Panc1 (cell line): ENCODE measurements around the gene ALDOC. TPM values are rescaled to one million over a fixed set of nuclear protein-coding genes. Genes with fewer than 3 reads are reported as not detected.

Experiments
- ATAC-seq: fragments of 200-7000 bp; cut with Tn5 transposase; 2 replicates; pipeline ENCODE4 v1.9.1; 2020; ENCODE audit warnings: mild to moderate bottlenecking, moderate library complexity
- BruUV-seq: library from RNA; stranded (reverse); fragments of 400-500 nt; replicated peaks from 2 replicates; lab custom pipeline; 2021; lab: Mats Ljungman, UMichigan
- CTCF ChIA-PET: fragments of 300-600 bp; sonication (Branson Sonifier 250); formaldehyde crosslinking; loops from one replicate; lab custom pipeline; 2022; ENCODE audit warnings: antibody characterized with exemption; lab: Charles Lee
- POLR2A ChIA-PET: fragments of 300-600 bp; sonication (Branson Sonifier 250); formaldehyde crosslinking; loops from one replicate; lab custom pipeline; 2022; ENCODE audit warnings: antibody characterized with exemption; lab: Charles Lee
- DNase-seq: peaks from one replicate; pipeline ENCODE4 v3.0.0-alpha.2; 2010; ENCODE audit warnings: low read depth, low spot score
- H3K27ac ChIP-seq: 2 replicates; pipeline ENCODE4 v1.5.1; 2011; ENCODE audit warnings: mild to moderate bottlenecking, low read length, inconsistent platforms
- H3K27me3 ChIP-seq: fragments of 200-500 bp; sonication (Bioruptor generic); 2 replicates; pipeline ENCODE4 v1.6.0; 2014; ENCODE audit warnings: low read length, inconsistent platforms; ENCODE audit not compliant: control insufficient read depth, insufficient read depth
- H3K36me3 ChIP-seq: fragments of 200-500 bp; sonication (Bioruptor generic); 2 replicates; pipeline ENCODE4 v1.5.1; 2014; ENCODE audit warnings: inconsistent platforms, mild to moderate bottlenecking, low read length, moderate library complexity; ENCODE audit not compliant: control insufficient read depth, insufficient read depth
- H3K4me1 ChIP-seq: 2 replicates; pipeline ENCODE4 v1.5.1; 2011; ENCODE audit warnings: inconsistent platforms, mild to moderate bottlenecking, low read length, moderate library complexity; ENCODE audit not compliant: control insufficient read depth, insufficient read depth
- H3K4me3 ChIP-seq, 2 experiments: 2 replicates each; pipeline ENCODE4 v1.5.1; 2011 to 2012; ENCODE audit warnings: low read depth in 2 of 2, low read length in 2 of 2, mild to moderate bottlenecking in 2 of 2, inconsistent platforms in 1 of 2, moderate library complexity in 1 of 2
- H3K9me3 ChIP-seq: fragments of 200-500 bp; sonication (Bioruptor generic); 2 replicates; pipeline ENCODE4 v1.5.1; 2014; ENCODE audit warnings: low read depth, mild to moderate bottlenecking, inconsistent platforms, low read length, moderate library complexity; ENCODE audit not compliant: control insufficient read depth, insufficient read depth
- POLR2AphosphoS5 ChIP-seq: IDR thresholded peaks from 2 replicates; pipeline ENCODE4 v1.6.1; 2012; ENCODE audit warnings: mild to moderate bottlenecking, low read depth, low read length, moderate library complexity
- REST ChIP-seq, 2 experiments: IDR thresholded peaks; 2 replicates each; pipeline ENCODE4 v1.6.1; 2011 to 2012; ENCODE audit warnings: low read depth in 2 of 2, control low read depth in 1 of 2, low read length in 1 of 2, mild to moderate bottlenecking in 1 of 2, moderate library complexity in 1 of 2; ENCODE audit not compliant: insufficient read depth in 1 of 2
- SIN3A ChIP-seq: IDR thresholded peaks from 2 replicates; pipeline ENCODE4 v1.6.1; 2012; ENCODE audit warnings: low read depth, mild to moderate bottlenecking, low read length, moderate library complexity, borderline replicate concordance; ENCODE audit not compliant: insufficient read depth
- TCF7L2 ChIP-seq: IDR thresholded peaks from 2 replicates; pipeline ENCODE4 v1.6.1; 2011; ENCODE audit warnings: mild to moderate bottlenecking, low read depth, low read length, inconsistent platforms
- in situ Hi-C: cut with HindIII; loops from 2 replicates; pipeline ENCODE4 v1.10.0; 2016; ENCODE audit warnings: low sequenced_read_pairs, low pct_unique_long_range_greater_than_20kb
- intact Hi-C: fragments of 100-400 bp; cut with micrococcal nuclease; formaldehyde crosslinking; loops from one replicate; pipeline ENCODE4 v1.10.0; 2022; ENCODE audit not compliant: unreplicated experiment
- total RNA-seq: library from RNA; stranded (reverse); gene quantifications from one replicate; pipeline ENCODE4 v1.2.1, GENCODE V29; 2021; ENCODE audit not compliant: unreplicated experiment
- TF ChIP-seq, protein P1 (sequence below): fragments of 450-650 bp; IDR thresholded peaks from 2 replicates; pipeline ENCODE4 v1.5.1; 2017; ENCODE audit warnings: mild to moderate bottlenecking

The ALDOC gene
- total RNA-seq, 1 experiment from 2014 or later = 13.4 TPM

- in situ Hi-C loops = no loop called here
Measured at GRCh38 chr17:28554565-28554964, 22.1 kb downstream of the ALDOC start.

DNA sequence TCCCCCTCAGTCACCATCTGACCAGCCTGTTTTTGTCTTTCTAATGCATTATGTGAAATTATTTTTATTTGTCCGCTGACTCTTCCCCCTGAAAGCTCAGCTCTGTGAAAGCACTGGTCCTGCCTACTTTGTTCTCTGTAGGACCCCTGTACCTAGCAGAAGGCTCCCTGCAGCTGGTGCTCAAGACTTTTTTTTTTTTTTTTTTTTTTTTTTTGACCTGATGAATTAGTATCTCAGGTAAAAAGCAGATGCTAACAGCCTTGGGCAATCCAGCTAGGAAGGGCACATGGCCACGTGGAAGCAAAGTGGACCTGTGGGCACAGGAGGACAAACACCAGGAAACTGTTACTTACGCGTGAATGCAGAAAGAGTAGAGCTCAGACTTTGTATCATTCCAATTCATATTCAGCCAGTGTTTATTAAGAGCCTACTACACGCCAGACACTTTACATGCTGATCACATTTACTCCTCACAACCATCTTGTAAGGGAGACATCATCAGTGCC is 23.6 kb downstream of the ALDOC start:
- CTCF ChIA-PET = interaction anchor here (0.7 kb wide), 1 partner anchor 19 kb away, joined by 7 read pairs; no protein-coding TSS in a partner anchor
- ATAC-seq = no peak
- no TSS peak for BruUV-seq
- DNase-seq = no peak
- Histone ChIP-seq H3K9me3 (no peaks in the 10 kb centered on the region), H3K4me1 (peaks cover 9% of the 10 kb centered on the region; the same call in 1 of the 2 replicates), H3K27ac (peak overlapping the region; percentile 25; the same call in 1 of the 2 replicates), H3K4me3 (peak overlapping the region; percentile 72 to 77), H3K36me3 (no peaks in the 10 kb centered on the region), H3K27me3 (no peaks in the 10 kb centered on the region)
- TF ChIP-seq SIN3A (no peak), REST (IDR thresholded peaks at IDR 0.05; ENCODE audit: insufficient read depth in 1 of 2, low read depth in 2 of 2, low read length in 1 of 2) (no peak), TCF7L2 (no peak), POLR2AphosphoS5 (no peak)
- TF ChIP-seq, protein P1, sequence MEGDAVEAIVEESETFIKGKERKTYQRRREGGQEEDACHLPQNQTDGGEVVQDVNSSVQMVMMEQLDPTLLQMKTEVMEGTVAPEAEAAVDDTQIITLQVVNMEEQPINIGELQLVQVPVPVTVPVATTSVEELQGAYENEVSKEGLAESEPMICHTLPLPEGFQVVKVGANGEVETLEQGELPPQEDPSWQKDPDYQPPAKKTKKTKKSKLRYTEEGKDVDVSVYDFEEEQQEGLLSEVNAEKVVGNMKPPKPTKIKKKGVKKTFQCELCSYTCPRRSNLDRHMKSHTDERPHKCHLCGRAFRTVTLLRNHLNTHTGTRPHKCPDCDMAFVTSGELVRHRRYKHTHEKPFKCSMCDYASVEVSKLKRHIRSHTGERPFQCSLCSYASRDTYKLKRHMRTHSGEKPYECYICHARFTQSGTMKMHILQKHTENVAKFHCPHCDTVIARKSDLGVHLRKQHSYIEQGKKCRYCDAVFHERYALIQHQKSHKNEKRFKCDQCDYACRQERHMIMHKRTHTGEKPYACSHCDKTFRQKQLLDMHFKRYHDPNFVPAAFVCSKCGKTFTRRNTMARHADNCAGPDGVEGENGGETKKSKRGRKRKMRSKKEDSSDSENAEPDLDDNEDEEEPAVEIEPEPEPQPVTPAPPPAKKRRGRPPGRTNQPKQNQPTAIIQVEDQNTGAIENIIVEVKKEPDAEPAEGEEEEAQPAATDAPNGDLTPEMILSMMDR = no peak
- in situ Hi-C loops = no loop called here
- POLR2A ChIA-PET = interaction anchor here (0.6 to 0.7 kb wide), 2 partner anchors 37 to 78 kb away, joined by 7 to 12 read pairs; no protein-coding TSS in a partner anchor
- intact Hi-C loops = no loop called here

More at GRCh38 chr17:28554565-28554964, 22.1 kb downstream of the ALDOC start:
- TF ChIP-seq POLR2AphosphoS5 = no peak
- no peak for TF ChIP-seq TCF7L2
- TF ChIP-seq SIN3A = no peak
- TF ChIP-seq, protein P1 = no peak
- no peak for TF ChIP-seq REST (IDR thresholded peaks at IDR 0.05; ENCODE audit: insufficient read depth in 1 of 2, low read depth in 2 of 2, low read length in 1 of 2)
- H3K4me1 ChIP-seq = peaks cover 9% of the 10 kb centered on the region; the same call in 1 of the 2 replicates
- CTCF ChIA-PET = no interaction called here
- ATAC-seq (no peak), DNase-seq (no peak)
- H3K27me3 ChIP-seq = no peaks in the 10 kb centered on the region
- POLR2A ChIA-PET = no interaction called here
- H3K27ac ChIP-seq = no peak overlapping the region
- BruUV-seq = no TSS peak
- H3K36me3 ChIP-seq = no peaks in the 10 kb centered on the region
- no peaks in the 10 kb centered on the region for H3K9me3 ChIP-seq
- intact Hi-C loops = no loop called here
- H3K4me3 ChIP-seq = no peak overlapping the region
